Smooth muscle cell (in vitro differentiated cells): ENCODE results near the gene CERS1. TPM values are rescaled to one million over a fixed set of nuclear protein-coding genes. Genes with fewer than 3 reads are reported as not detected.
A peak's percentile ranks its signal among the peaks of the same experiment; 100 is the strongest.

Source experiments
- DNase-seq: peaks from one replicate; lab custom pipeline; 2025; ENCODE audit not compliant: unreplicated experiment; lab: John Stamatoyannopoulos, UW
- H2AFZ ChIP-seq: fragments of 200-600 bp; sonication (generic); 2 replicates; pipeline ENCODE4 v1.6.0; 2016; ENCODE audit warnings: antibody characterized with exemption, low read depth, mild to moderate bottlenecking
- H3F3A ChIP-seq: fragments of 200-600 bp; sonication (generic); 2 replicates; pipeline ENCODE4 v1.6.0; 2017; ENCODE audit warnings: antibody characterized with exemption, low read depth
- H3K27ac ChIP-seq: fragments of 200-600 bp; sonication (generic); 2 replicates; pipeline ENCODE4 v1.5.1; 2016; ENCODE audit warnings: low read depth, mild to moderate bottlenecking
- H3K27me3 ChIP-seq: fragments of 200-600 bp; sonication (generic); 2 replicates; pipeline ENCODE4 v1.6.1; 2016; ENCODE audit warnings: low read depth, mild to moderate bottlenecking
- H3K36me3 ChIP-seq: fragments of 200-600 bp; sonication (generic); 2 replicates; pipeline ENCODE4 v1.5.1; 2016; ENCODE audit warnings: low read depth
- H3K4me1 ChIP-seq: fragments of 200-600 bp; sonication (generic); 2 replicates; pipeline ENCODE4 v1.5.1; 2016; ENCODE audit warnings: low read depth
- H3K4me2 ChIP-seq: fragments of 200-600 bp; sonication (generic); 2 replicates; pipeline ENCODE4 v1.6.0; 2016; ENCODE audit warnings: mild to moderate bottlenecking
- H3K4me3 ChIP-seq: fragments of 200-600 bp; sonication (generic); 2 replicates; pipeline ENCODE4 v1.5.1; 2016; ENCODE audit warnings: mild to moderate bottlenecking
- H3K79me2 ChIP-seq: fragments of 200-600 bp; sonication (generic); 2 replicates; pipeline ENCODE4 v1.6.0; 2016; ENCODE audit warnings: low read depth, mild to moderate bottlenecking
- H3K9ac ChIP-seq: fragments of 200-600 bp; sonication (generic); 2 replicates; pipeline ENCODE4 v1.6.0; 2016; ENCODE audit warnings: low read depth
- H3K9me3 ChIP-seq: fragments of 200-600 bp; sonication (generic); replicated peaks from 2 replicates; pipeline ENCODE4 v1.5.1; 2016; ENCODE audit warnings: low read depth
- H4K20me1 ChIP-seq: fragments of 200-600 bp; sonication (generic); 2 replicates; pipeline ENCODE4 v1.6.0; 2016; ENCODE audit warnings: low read depth
- CTCF ChIP-seq: fragments of 200-600 bp; sonication (generic); IDR thresholded peaks from 2 replicates; pipeline ENCODE4 v1.5.1; 2017; ENCODE audit warnings: borderline replicate concordance, mild to moderate bottlenecking, antibody characterized with exemption; ENCODE audit not compliant: insufficient read depth, poor library complexity, severe bottlenecking
- WGBS: methylation state at CpG from one replicate; pipeline ENCODE4 v1.1.7; 2016; ENCODE audit warnings: low lambda C conversion rate; 5-methylcytosine and 5-hydroxymethylcytosine counted together
- polyA plus RNA-seq: library from polyadenylated mRNA; unstranded; fragments of >200 nt; fragmentation: Nextera tagmentation; extraction: Ambion mirVana; gene quantifications from 2 replicates; pipeline ENCODE4 v1.2.1, GENCODE V29; 2016
- total RNA-seq: library from RNA; depleted of rRNA; stranded (reverse); fragments of >200 nt; gene quantifications from 2 replicates; pipeline ENCODE4 v1.2.3, GENCODE V29; 2014

CERS1 gene
- total and polyA plus RNA-seq, 2 experiments from 2014 or later, result 2.4 to 4.2 TPM

- H3K27ac ChIP-seq, result no peak overlapping the region
- peaks cover 33% of the 10 kb centered on the region for H4K20me1 ChIP-seq
- no peaks in the 10 kb centered on the region for H3K36me3 ChIP-seq
- H3K27me3 ChIP-seq, result no peaks in the 10 kb centered on the region
- peaks cover 6% of the 10 kb centered on the region for H3F3A ChIP-seq
- H3K4me2 ChIP-seq, result no peak overlapping the region
- H3K4me3 ChIP-seq, result no peak overlapping the region
- DNase-seq, result no peak
- no peak overlapping the region for H3K9ac ChIP-seq
- H3K9me3 ChIP-seq, result no peaks in the 10 kb centered on the region
- 92% methylated on average over 17 of the region's 17 CpGs for WGBS
- H3K4me1 ChIP-seq, result no peaks in the 10 kb centered on the region
- no peak for TF ChIP-seq CTCF
- no peaks in the 10 kb centered on the region for H3K79me2 ChIP-seq
- no peak overlapping the region for H2AFZ ChIP-seq
Observed at GRCh38 chr19:18866800-18867123, 29.2 kb downstream of the CERS1 start.

DNA sequence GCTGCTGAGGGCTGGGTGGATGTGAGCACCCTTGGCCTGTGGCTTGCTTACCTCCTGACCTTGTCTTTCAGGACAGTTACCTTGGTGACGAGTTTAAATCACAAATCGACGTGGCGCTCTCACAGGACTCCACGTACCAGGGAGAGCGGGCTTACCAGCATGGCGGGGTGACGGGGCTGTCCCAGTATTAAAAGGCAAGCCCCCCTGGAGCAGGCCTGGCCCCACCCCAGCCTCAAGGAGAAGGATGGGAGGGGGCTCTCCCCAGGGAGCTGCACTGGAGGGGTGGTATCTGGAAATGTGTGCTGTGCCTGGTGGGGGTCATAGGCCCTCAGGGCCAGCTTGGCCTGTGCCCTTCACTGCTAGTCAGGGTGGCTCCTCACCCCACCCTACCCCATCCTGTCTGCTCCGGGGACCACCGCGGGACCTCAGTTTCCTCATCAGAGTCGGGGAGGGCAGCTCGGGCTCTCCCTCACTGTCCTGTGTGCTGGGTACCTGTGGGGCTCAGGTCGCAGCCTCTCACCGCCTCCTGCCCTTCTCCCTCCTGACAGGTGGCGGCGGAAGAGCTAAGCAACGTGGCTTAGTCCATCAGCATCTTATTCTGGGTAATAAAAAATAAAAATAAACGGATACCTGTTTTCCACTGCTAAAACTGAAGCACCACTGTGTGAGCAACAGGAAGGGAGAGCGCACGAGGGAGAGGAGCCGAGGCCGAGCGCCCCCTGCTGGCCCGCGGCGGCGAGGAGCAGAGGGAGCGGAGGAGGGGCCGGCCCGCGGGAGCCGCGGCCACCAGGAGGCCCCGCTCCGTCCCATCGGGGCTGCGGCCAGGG, 29.8 kb downstream of the CERS1 start:
- no peaks in the 10 kb centered on the region for H3K9me3 ChIP-seq
- H2AFZ ChIP-seq, result no peak overlapping the region
- no peak overlapping the region for H3K27ac ChIP-seq
- peaks cover 33% of the 10 kb centered on the region for H4K20me1 ChIP-seq
- H3K4me2 ChIP-seq, result no peak overlapping the region
- no peaks in the 10 kb centered on the region for H3K4me1 ChIP-seq
- no peak overlapping the region for H3K9ac ChIP-seq
- H3K36me3 ChIP-seq, result no peaks in the 10 kb centered on the region
- peak; percentile 99 for TF ChIP-seq CTCF
- DNase-seq, result peak; percentile 13
- no peaks in the 10 kb centered on the region for H3K79me2 ChIP-seq
- H3K27me3 ChIP-seq, result no peaks in the 10 kb centered on the region
- H3F3A ChIP-seq, result peaks cover 6% of the 10 kb centered on the region
- H3K4me3 ChIP-seq, result no peak overlapping the region
- 44% methylated on average over 37 of the region's 38 CpGs for WGBS

DNA sequence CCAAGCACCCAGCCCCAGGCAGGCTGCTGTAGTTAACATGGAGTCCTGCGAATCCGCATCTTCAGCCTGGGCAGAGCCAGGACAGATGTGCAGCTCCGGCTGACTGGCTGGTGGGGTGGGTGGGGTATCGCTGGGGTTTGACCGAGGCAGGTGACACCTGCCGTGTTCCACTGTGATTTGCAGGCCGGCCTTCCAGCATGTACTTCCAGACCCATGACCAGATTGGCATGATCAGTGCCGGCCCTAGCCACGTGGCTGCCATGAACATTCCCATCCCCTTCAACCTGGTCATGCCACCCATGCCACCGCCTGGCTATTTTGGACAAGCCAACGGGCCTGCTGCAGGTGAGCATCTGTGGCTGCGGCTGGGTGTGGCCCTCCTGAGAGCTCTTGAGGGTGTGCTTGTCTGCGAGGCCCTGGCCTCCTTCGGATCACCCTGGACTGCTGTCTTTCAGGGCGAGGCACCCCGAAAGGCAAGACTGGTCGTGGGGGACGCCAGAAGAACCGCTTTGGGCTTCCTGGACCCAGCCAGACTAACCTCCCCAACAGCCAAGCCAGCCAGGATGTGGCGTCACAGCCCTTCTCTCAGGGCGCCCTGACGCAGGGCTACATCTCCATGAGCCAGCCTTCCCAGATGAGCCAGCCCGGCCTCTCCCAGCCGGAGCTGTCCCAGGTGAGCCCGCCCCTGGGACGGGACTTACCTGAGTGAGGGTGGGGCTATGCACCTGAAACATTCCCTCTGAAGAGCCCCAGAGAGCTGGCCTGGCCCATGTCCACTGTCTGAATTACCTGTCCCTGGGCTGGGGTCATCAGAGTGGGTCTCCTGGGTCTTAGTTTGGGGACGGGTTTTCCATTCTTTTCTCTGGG, 30.6 kb downstream of the CERS1 start:
- no peaks in the 10 kb centered on the region for H3K79me2 ChIP-seq
- no peak for DNase-seq
- no peaks in the 10 kb centered on the region for H3K27me3 ChIP-seq
- H3K4me3 ChIP-seq, result no peak overlapping the region
- 94% methylated on average over 27 of the region's 27 CpGs for WGBS
- no peak overlapping the region for H3K27ac ChIP-seq
- H2AFZ ChIP-seq, result no peak overlapping the region
- peaks cover 33% of the 10 kb centered on the region for H4K20me1 ChIP-seq
- no peak overlapping the region for H3K9ac ChIP-seq
- no peaks in the 10 kb centered on the region for H3K4me1 ChIP-seq
- TF ChIP-seq CTCF, result no peak
- H3F3A ChIP-seq, result peaks cover 6% of the 10 kb centered on the region
- H3K9me3 ChIP-seq, result no peaks in the 10 kb centered on the region
- H3K36me3 ChIP-seq, result no peaks in the 10 kb centered on the region
- H3K4me2 ChIP-seq, result no peak overlapping the region
